HG03103 (cell line): ENCODE results near the gene GMDS.

Source experiments
- ATAC-seq: cut with Tn5 transposase; IDR thresholded peaks from one replicate; pipeline ENCODE4 v1.9.1; 2021; ENCODE audit warnings: low read depth; ENCODE audit not compliant: unreplicated experiment

The GMDS gene

GRCh38 chr6:2245103-2245876 is at the start of gene GMDS:
Gene GMDS, minus strand, starts transcription at chr6:2245605.
- ATAC-seq: peak; percentile 83

GRCh38 chr6:2285510-2285909 is 40.1 kb upstream of the GMDS start:
- ATAC-seq: no peak

- no peak for ATAC-seq
Observed at GRCh38 chr6:2275892-2276242, 30.5 kb upstream of the GMDS start.

- ATAC-seq: no peak
Observed at GRCh38 chr6:2274981-2275891, 29.8 kb upstream of the GMDS start.

- ATAC-seq: no peak
Observed at GRCh38 chr6:2272696-2273095, 27.3 kb upstream of the GMDS start.

- ATAC-seq: no peak
Observed at GRCh38 chr6:2270054-2270453, 24.6 kb upstream of the GMDS start.

- no peak for ATAC-seq
Observed at GRCh38 chr6:2266841-2267240, 21.4 kb upstream of the GMDS start.

- no peak for ATAC-seq
Observed at GRCh38 chr6:2266031-2266795, 20.8 kb upstream of the GMDS start.

GRCh38 chr6:2264932-2265331 is 19.5 kb upstream of the GMDS start:
- ATAC-seq: no peak

- ATAC-seq: no peak
Observed at GRCh38 chr6:2263896-2264295, 18.5 kb upstream of the GMDS start.

GRCh38 chr6:2259574-2259973 is 14.2 kb upstream of the GMDS start:
- ATAC-seq: no peak

- no peak for ATAC-seq
Observed at GRCh38 chr6:2259002-2259494, 13.6 kb upstream of the GMDS start.

- no peak for ATAC-seq
Observed at GRCh38 chr6:2258112-2258511, 12.7 kb upstream of the GMDS start.

GRCh38 chr6:2257363-2257762 is 12.0 kb upstream of the GMDS start:
- ATAC-seq: no peak

- ATAC-seq: no peak
Observed at GRCh38 chr6:2254747-2255146, 9.3 kb upstream of the GMDS start.

- ATAC-seq: no peak
Observed at GRCh38 chr6:2249126-2249525, 3.7 kb upstream of the GMDS start.

GRCh38 chr6:2247664-2248063 is 2.3 kb upstream of the GMDS start:
- ATAC-seq: no peak

GRCh38 chr6:2245877-2246863 is 765 bp upstream of the GMDS start:
- peak; percentile 6 for ATAC-seq

- peak; percentile 8 for ATAC-seq
Observed at GRCh38 chr6:2244261-2245102, 923 bp downstream of the GMDS start.
